Transverse colon (tissue), 4 donors: ENCODE results near the gene DAGLB. TPM values are rescaled to one million over a fixed set of nuclear protein-coding genes. Genes with fewer than 3 reads are reported as not detected.

Experiments used
- DNase-seq: peaks from one replicate; pipeline ENCODE4 v3.0.0-alpha.2; 2019
- H3K27ac ChIP-seq, 4 donors: fragments of 200-600 bp; sonication (generic); 2 replicates each; pipeline ENCODE4 v1.5.1; 2016 to 2018; ENCODE audit warnings: inconsistent platforms in 4 of 4
- H3K27me3 ChIP-seq: fragments of 200-600 bp; sonication (generic); 2 replicates; pipeline ENCODE4 v1.5.1; 2017; ENCODE audit warnings: inconsistent platforms
- H3K36me3 ChIP-seq, 4 donors: fragments of 200-600 bp; sonication (generic); 2 replicates each; pipeline ENCODE4 v1.5.1; 2017 to 2019; ENCODE audit warnings: inconsistent platforms in 4 of 4
- H3K4me1 ChIP-seq, 4 donors: fragments of 200-600 bp; sonication (generic); 2 replicates each; pipeline ENCODE4 v1.5.1; 2017 to 2020; ENCODE audit warnings: inconsistent platforms in 4 of 4
- H3K4me3 ChIP-seq, 4 donors: fragments of 200-600 bp; sonication (generic); 1 replicate in 1 of 4; 2 replicates in 3 of 4; pipeline versions ENCODE4 v1.5.1 to v1.6.1; 2017 to 2019; ENCODE audit warnings: inconsistent platforms in 4 of 4
- H3K9me3 ChIP-seq, 2 donors: fragments of 200-600 bp; sonication (generic); 2 replicates each; pipeline ENCODE4 v1.5.1; 2017 to 2019; ENCODE audit warnings: inconsistent platforms in 2 of 2
- CTCF ChIP-seq, 5 experiments: fragments of 200-600 bp in 3 of 5; fragments of 450-650 bp in 2 of 5; sonication (generic) in 3 of 5; IDR thresholded peaks; 1 replicate in 2 of 5; 2 replicates in 3 of 5; pipeline ENCODE4 v1.5.1; 2016 to 2017; ENCODE audit warnings: antibody characterized with exemption in 5 of 5, inconsistent platforms in 3 of 5, mild to moderate bottlenecking in 2 of 5, moderate library complexity in 1 of 5
- EP300 ChIP-seq: sonication (generic); formaldehyde crosslinking; IDR thresholded peaks from one replicate; pipeline ENCODE4 v1.6.1; 2017; ENCODE audit warnings: antibody characterized with exemption, low read depth
- POLR2A ChIP-seq: fragments of 450-650 bp; IDR thresholded peaks from one replicate; pipeline ENCODE4 v1.6.1; 2016; ENCODE audit warnings: antibody characterized with exemption, mild to moderate bottlenecking, moderate library complexity
- POLR2AphosphoS5 ChIP-seq, 3 donors: sonication (generic); formaldehyde crosslinking; IDR thresholded peaks; one replicate each; pipeline ENCODE4 v1.6.1; 2016; ENCODE audit warnings: antibody characterized with exemption in 3 of 3
- WGBS, 2 donors: methylation state at CpG; one replicate each; pipeline ENCODE4 v1.1.5; 2018; ENCODE audit warnings: low coverage in 1 of 2; 5-methylcytosine and 5-hydroxymethylcytosine counted together
- in situ Hi-C, 4 donors: fragments of 200-750 bp; cut with MboI; loops; one replicate each; pipeline versions ENCODE4 v1.15.0 to v1.15.1; 2017; ENCODE audit warnings: low sequenced_read_pairs in 3 of 4, low pct_ligation_motif_present in 1 of 4, low pct_unique_long_range_greater_than_20kb in 1 of 4
- intact Hi-C: fragments of 100-400 bp; cut with DNase I; formaldehyde crosslinking; loops from one replicate; pipeline ENCODE4 v1.15.1; 2023; ENCODE audit warnings: low total_unique reads
- total RNA-seq, 4 donors: library from RNA; depleted of rRNA; stranded (reverse); fragments of >200 nt; gene quantifications; one replicate each; pipeline ENCODE4 v1.1.0, GENCODE V29; 2016

DAGLB gene
- total RNA-seq, 4 donors from 2014 or later, result 5.2 to 59.1 (median 24.3) TPM

- 88 to 91% methylated on average over 8 to 10 of the region's 10 CpGs for WGBS, 2 donors
- Histone ChIP-seq H3K4me1 (peaks cover 0 to 8% (median 2%) of the 10 kb centered on the region in 4 donors), H3K27ac (no peak overlapping the region), H3K36me3 (peaks cover 0 to 19% (median 9%) of the 10 kb centered on the region in 4 donors), H3K27me3 (no peaks in the 10 kb centered on the region), H3K9me3 (no peaks in the 10 kb centered on the region), H3K4me3 (no peak overlapping the region)
- in situ Hi-C loops, result no loop called here
- intact Hi-C loops, result no loop called here
- no peak for DNase-seq
- no peak for TF ChIP-seq CTCF (IDR thresholded peaks at IDR 0.05)
- no peak for TF ChIP-seq EP300
- TF ChIP-seq POLR2A, result no peak
- TF ChIP-seq POLR2AphosphoS5 (IDR thresholded peaks at IDR 0.05), result no peak
Measured at GRCh38 chr7:6430271-6430940, 17.3 kb downstream of the DAGLB start.

- 96% methylated on average over 15 of the region's 15 CpGs; no CpG with 5 or more reads in 1 of the 2 donors for WGBS, 2 donors
- TF ChIP-seq CTCF (IDR thresholded peaks at IDR 0.05) (no peak), POLR2A (no peak), POLR2AphosphoS5 (IDR thresholded peaks at IDR 0.05) (no peak), EP300 (no peak)
- no peak for DNase-seq
- intact Hi-C loops, result no loop called here
- no peak overlapping the region for H3K4me3 ChIP-seq
- H3K9me3 ChIP-seq, result no peaks in the 10 kb centered on the region
- H3K27ac ChIP-seq, result no peak overlapping the region
- H3K27me3 ChIP-seq, result no peaks in the 10 kb centered on the region
- H3K4me1 ChIP-seq, result no peaks in the 10 kb centered on the region
- peaks cover 0 to 20% (median 10%) of the 10 kb centered on the region in 4 donors for H3K36me3 ChIP-seq
- in situ Hi-C loops, result no loop called here
Measured at GRCh38 chr7:6425948-6426347, 21.8 kb downstream of the DAGLB start.

GRCh38 chr7:6423942-6424701, 23.6 kb downstream of the DAGLB start:
- in situ Hi-C loops (no loop called here), intact Hi-C loops (no loop called here)
- WGBS, 2 donors, result 75 to 89% methylated on average over 4 to 18 of the region's 18 CpGs
- peak overlapping the region; percentile 34 to 50 (median 43) for H3K27ac ChIP-seq
- H3K4me3 ChIP-seq, result no peak overlapping the region
- peak; percentile 41 for DNase-seq
- no peaks in the 10 kb centered on the region for H3K4me1 ChIP-seq
- H3K9me3 ChIP-seq, result no peaks in the 10 kb centered on the region
- H3K36me3 ChIP-seq, result peaks cover 0 to 15% (median 5%) of the 10 kb centered on the region in 4 donors
- TF ChIP-seq POLR2A (no peak), POLR2AphosphoS5 (IDR thresholded peaks at IDR 0.05) (no peak)
- no peaks in the 10 kb centered on the region for H3K27me3 ChIP-seq

- TF ChIP-seq POLR2A (no peak), POLR2AphosphoS5 (IDR thresholded peaks at IDR 0.05) (no peak), EP300 (no peak), CTCF (IDR thresholded peaks at IDR 0.05) (no peak)
- no peaks in the 10 kb centered on the region for H3K27me3 ChIP-seq
- peak overlapping the region in 2 of 4 donors; percentile 47 to 50 for H3K27ac ChIP-seq
- intact Hi-C loops (no loop called here), in situ Hi-C loops (no loop called here)
- H3K36me3 ChIP-seq, result peaks cover 0 to 13% (median 3%) of the 10 kb centered on the region in 4 donors
- H3K4me3 ChIP-seq, result no peak overlapping the region
- WGBS, 2 donors, result 90 to 95% methylated on average over 4 to 18 of the region's 18 CpGs
- H3K9me3 ChIP-seq, result no peaks in the 10 kb centered on the region
- DNase-seq, result no peak
- no peaks in the 10 kb centered on the region for H3K4me1 ChIP-seq
Measured at GRCh38 chr7:6422926-6423632, 24.7 kb downstream of the DAGLB start.
